KG1 (cell line): ENCODE measurements around the gene ARHGEF17.
"Not testable (repeated sequence)": the region's sequence is repeated elsewhere in the genome, so short reads cannot be mapped to it uniquely, and the experiment has no call there.

ENCODE experiments used
- DNase-seq: peaks from one replicate; lab custom pipeline; 2025; lab: John Stamatoyannopoulos, UW

The ARHGEF17 gene

GRCh38 chr11:73271936-73272679 lies 36.0 kb upstream of the ARHGEF17 start, which contains the start of gene P2RY6:
Gene P2RY6, plus strand, starts transcription at chr11:73272338. Its CDS starts 24,181 bp downstream, at chr11:73296519.
- no peak for DNase-seq

GRCh38 chr11:73272680-73273038 lies 35.4 kb upstream of the ARHGEF17 start:
- no peak for DNase-seq

- DNase-seq = no peak
Observed at GRCh38 chr11:73273222-73273895, 34.7 kb upstream of the ARHGEF17 start.

- not testable (repeated sequence) for DNase-seq
Observed at GRCh38 chr11:73274191-73274590, 33.9 kb upstream of the ARHGEF17 start.

- no peak for DNase-seq
Observed at GRCh38 chr11:73274722-73275380, 33.2 kb upstream of the ARHGEF17 start.

GRCh38 chr11:73275381-73275750 lies 32.7 kb upstream of the ARHGEF17 start:
- DNase-seq = no peak

- DNase-seq = no peak
Observed at GRCh38 chr11:73277467-73277866, 30.6 kb upstream of the ARHGEF17 start.

GRCh38 chr11:73280626-73281025 lies 27.4 kb upstream of the ARHGEF17 start:
- no peak for DNase-seq

- no peak for DNase-seq
Observed at GRCh38 chr11:73281201-73281741, 26.8 kb upstream of the ARHGEF17 start.

GRCh38 chr11:73281796-73282660 lies 26.0 kb upstream of the ARHGEF17 start:
- DNase-seq = no peak

GRCh38 chr11:73283276-73284000 lies 24.6 kb upstream of the ARHGEF17 start:
- DNase-seq = no peak

GRCh38 chr11:73284106-73284505 lies 24.0 kb upstream of the ARHGEF17 start:
- DNase-seq = no peak

GRCh38 chr11:73285721-73286120 lies 22.4 kb upstream of the ARHGEF17 start:
- DNase-seq = no peak

GRCh38 chr11:73286240-73286810 lies 21.8 kb upstream of the ARHGEF17 start:
- DNase-seq = no peak

- DNase-seq = no peak
Observed at GRCh38 chr11:73287400-73288101, 20.5 kb upstream of the ARHGEF17 start.

- peak; percentile 66 for DNase-seq
Observed at GRCh38 chr11:73288192-73288872, 19.7 kb upstream of the ARHGEF17 start.

- peak; percentile 74 for DNase-seq
Observed at GRCh38 chr11:73288873-73289707, 19.0 kb upstream of the ARHGEF17 start.

- DNase-seq = no peak
Observed at GRCh38 chr11:73290536-73290935, 17.5 kb upstream of the ARHGEF17 start.

- DNase-seq = no peak
Observed at GRCh38 chr11:73291196-73291595, 16.9 kb upstream of the ARHGEF17 start.
